DMS79 treated with DMSO at 0.1 percent for 48 hours (cell line): Measurements from ENCODE around the gene GBX1.

Source experiments
- DNase-seq: peaks from one replicate; lab custom pipeline; 2025; lab: John Stamatoyannopoulos, UW

GBX1 gene

DNA sequence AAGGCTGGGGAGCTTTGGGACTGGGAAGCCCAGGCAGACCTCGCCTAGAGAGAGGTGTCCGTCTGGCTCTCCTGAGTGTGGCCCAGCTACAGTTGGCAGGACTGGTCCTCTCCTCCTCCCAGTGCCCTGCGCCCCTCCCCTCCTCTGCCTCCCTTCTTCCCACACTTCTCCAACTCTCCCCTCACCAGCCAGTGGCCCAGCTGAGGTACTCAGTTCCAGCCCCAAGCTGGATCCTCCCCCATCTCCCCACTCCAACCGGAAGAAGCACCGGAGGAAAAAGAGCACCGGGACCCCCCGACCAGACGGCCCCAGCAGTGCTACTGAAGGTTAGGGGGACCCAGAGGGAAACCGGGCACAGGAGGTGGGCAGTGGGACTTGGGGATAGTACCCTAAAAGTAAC is 27.7 kb downstream of the GBX1 start:
- DNase-seq, result no peak

GRCh38 chr7:151139071-151139790 is 28.3 kb downstream of the GBX1 start:
- no peak for DNase-seq

DNA sequence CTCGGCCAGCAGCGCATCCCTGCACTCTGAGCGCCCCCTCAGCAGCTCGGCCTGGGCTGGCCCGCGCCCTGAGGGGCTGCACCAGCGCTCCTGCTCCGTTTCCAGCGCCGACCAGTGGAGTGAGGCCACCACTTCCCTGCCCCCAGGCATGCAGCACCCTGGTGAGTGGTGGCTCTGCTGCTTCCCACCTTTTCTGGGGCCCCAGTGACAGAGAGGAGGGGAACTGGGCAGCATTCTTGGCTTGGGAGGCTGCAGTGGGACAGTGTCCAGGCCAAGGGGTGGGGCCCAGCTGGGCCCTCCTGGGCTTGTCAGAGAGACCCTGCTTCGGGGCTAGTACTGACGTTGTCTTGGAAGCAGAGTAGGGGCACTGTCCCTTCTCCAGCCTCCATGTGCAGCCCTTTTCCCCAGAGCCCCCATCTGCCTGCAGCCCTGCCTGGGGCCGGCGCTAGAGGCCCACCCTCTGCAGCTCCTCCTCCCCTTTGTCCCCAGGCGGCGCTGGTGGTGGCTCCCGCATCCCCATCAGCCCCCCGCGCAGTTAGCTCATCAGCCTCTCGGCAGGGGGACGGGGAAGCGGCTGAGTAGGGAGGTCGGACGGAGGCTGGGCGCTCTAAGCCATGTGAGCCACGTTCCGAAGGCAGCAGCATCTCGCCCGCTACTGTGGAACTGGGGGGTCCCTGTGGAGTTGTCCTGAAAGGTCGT is 29.2 kb downstream of the GBX1 start:
- DNase-seq, result no peak

- no peak for DNase-seq
These were observed 29.7 kb downstream of the GBX1 start for GRCh38 chr7:151137791-151138152.

DNA sequence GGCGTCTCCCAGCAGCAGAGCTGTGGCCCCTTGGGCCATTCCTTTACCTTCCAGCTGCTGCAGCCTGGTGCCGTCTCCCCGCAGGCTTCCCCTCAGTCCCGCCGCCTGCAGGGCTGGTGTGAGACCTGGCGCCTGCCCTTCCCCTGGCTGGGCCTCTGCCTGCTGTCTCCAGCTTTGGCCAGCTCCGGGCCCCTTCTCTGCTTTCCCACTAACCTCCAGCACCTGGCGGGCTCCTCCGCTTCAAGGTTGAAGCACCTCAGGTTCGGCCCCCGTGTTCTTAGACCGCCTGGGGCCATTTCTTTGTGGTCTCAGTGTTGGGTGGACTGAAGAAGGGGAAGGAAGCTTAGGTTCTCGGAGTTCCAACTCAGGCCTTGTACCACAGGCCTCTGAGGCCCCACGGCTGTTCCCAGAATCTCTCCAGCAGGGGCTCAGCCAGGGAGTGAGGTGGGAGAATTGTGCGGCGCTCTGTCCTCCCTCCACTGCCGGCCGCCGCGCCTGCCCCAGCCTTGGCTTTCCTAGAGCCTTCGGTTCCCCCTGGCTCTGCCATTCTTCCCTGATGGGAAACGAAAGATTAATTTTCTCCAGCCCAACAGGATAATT is 30.3 kb downstream of the GBX1 start:
- DNase-seq, result no peak

DNA sequence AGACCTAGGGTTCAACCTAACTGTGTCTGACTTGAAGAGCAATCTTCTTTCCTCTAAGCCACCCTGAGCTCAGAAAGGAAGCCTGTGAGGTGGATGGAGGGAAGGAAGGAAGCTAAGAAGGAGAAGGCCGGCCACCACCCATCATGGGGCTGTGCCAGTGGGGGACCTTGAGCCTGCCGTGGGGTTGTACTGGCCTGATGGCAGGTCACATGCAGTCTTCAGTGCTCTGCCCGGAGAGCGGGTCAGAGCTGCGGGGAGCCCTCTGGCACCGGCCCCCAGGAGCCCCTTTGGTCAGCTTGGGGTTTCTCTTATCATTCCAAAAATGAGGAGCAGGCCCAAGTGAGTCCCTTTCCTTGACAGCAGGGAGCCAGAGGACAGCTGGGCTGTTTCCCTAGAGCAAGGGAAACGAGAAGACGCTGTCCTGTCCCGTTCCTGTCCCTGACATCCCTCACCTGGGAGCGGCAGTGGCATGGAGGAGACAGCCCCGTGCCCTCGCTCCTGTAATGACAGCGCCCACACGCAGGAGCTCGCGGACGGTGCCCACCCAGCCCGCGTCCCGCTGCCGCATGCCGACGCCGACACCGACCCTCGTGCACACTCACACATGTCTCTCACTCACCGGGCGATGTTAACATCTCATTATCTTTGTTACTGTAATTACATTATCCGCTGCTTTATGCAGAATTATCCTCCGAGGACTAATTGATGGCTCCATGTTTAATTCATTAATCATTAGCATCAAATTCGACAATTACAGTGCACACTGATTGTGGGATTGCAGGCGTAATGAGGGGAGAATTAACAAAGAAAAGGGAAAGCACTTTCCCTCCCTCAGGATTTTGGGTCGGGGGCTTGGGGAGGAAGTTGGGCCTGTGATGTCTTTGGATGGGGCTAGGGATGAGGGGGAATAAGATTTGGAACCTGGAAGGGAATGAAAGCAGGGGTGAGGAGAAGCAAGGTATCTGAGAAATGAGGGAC is 31.3 kb downstream of the GBX1 start:
- no peak for DNase-seq

DNA sequence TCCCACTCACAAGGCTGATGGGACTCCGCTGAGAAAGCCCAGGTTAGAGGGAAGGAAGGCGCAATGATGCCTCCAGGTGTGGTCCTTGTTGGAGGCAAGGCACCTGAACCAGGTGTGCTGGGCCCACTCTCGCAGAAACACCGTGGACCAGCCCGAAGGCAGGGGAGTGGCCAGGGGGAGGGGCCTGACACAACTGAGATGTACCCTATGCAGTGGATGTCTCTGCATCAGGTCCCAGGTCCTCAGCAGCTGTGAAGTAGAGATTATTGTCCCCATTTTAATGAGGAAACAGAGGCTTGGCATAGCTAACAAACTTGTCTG is 32.0 kb downstream of the GBX1 start:
- no peak for DNase-seq

DNA sequence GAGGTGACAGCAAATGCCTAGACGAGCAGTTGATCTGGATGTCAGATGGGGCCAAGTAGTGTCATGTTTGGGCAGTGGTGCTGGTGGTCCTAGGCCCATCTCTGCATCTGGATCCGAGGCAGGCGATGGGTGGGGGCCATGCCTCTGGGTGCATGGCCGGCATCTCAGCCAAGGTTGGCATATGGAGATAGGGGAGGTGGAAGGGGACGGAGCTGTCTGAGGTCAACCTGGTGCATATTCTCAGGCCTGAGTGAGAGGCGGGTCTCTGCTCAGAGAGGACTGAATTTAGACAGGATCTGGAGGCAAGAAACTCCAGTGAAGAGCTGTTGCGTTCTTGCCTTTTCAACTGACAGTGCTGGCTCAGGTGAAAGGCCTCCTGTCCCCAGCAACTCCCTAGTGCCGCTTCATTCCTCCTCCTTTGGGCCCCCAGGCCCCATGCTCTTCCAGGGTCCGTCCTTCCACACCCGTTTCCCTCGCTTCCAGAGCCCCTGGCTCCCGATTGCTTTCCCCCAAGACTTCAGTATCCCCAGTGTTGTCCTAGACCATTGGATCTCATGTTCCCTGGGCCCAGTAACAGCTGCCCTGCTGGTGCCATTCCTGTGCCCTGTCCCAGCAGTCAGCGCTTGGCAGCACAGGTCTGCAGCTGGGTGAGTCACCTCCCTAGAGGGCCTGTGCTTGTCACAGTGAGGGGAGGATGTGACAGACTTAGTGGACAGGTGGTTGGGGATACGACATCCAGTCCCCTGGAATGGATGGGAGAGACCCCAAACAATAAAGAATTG is 32.6 kb downstream of the GBX1 start:
- DNase-seq, result no peak

GRCh38 chr7:151133986-151134742 is 33.3 kb downstream of the GBX1 start:
- DNase-seq, result no peak

GRCh38 chr7:151133266-151133985 is 34.1 kb downstream of the GBX1 start:
- DNase-seq, result no peak

DNA sequence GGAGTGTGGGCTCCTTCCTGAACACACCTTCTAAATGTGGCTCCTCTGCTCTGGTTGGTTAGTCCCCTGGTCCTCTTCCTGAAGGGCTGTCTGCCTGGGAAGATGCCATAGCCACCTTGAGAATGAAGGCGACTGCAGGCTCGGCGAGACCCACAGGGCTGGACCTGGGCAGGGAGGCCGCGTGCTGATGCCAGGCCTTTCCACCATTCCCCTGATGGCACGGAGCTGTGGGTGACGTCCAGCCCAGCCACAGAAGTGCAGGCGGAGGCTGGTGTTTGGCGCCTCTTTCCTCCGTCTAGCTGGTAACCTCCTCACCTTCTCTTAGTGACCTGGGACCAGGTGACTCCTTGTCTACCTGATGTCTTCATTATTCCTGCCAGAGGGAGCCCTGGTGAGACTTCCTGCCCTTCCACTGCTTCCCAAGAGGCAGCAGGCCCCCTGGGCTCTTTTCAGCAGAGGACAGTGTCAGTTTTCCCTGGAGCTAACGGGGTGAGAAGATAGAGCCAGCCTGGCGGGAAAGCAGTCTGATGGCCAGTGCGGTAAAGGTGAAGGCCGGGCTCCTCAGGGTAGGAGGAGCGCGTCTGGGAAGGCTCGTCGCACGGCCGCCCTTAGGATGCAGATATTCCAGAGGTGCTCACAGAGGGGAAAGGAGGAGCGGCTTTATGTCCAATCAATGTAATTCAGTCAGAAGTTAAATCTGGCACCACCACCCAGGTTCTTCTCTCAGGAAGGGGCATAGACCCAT is 34.9 kb downstream of the GBX1 start:
- DNase-seq, result no peak

GRCh38 chr7:151131592-151132293 is 35.8 kb downstream of the GBX1 start:
- DNase-seq, result no peak

GRCh38 chr7:151131224-151131591 is 36.3 kb downstream of the GBX1 start:
- no peak for DNase-seq

DNA sequence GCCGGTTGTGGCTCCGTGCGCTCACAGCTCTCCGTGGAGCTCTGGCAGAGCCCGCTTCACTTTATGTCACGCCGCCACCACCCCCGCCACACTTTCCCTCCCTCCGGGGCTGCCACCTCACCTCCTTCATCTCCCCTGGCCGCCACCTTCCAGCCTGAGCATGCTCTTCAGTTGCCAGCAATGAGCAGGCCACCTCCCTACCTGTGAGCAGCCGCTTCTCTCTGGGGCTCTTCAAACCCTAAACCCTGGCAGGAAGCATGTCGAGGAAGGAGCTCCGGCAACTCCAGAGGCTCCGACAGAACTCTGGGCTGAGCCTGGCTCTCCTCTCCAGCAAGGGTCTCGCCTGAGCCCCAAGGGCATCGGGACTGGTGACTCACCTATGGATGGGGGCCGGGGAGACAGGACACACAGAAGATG is 36.7 kb downstream of the GBX1 start:
- DNase-seq, result no peak

DNA sequence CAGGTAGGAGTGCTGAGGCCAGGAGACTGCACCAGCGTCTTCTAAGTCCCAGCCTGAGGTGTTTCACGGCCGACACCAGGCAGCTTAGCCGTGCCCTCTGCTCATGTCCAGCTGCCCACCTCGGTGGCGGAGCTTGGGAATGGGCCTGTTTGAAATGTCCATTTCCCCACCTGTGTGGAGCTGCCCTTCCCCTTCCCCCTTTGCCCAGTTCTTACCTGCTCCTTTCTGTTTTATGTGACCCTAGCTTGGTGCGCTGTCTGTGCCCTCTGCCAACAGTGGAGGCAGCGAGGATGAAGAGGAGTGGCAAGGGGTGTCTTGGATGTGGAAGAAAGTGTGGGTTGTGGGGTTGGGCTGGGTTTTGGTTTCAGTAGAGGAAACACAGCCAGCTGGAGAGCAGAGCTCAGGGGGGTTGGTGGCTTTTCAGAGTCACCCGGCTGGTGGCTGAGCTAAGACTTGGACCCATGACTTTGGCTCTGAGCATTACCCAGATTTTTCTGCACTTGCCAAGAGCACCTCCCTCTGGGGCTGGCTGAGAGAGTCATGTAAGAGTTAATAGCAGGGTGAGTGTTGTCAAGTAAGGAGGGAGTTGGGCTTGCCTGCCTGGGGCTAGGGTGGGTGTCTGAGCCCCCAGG is 37.4 kb downstream of the GBX1 start:
- DNase-seq, result no peak

DNA sequence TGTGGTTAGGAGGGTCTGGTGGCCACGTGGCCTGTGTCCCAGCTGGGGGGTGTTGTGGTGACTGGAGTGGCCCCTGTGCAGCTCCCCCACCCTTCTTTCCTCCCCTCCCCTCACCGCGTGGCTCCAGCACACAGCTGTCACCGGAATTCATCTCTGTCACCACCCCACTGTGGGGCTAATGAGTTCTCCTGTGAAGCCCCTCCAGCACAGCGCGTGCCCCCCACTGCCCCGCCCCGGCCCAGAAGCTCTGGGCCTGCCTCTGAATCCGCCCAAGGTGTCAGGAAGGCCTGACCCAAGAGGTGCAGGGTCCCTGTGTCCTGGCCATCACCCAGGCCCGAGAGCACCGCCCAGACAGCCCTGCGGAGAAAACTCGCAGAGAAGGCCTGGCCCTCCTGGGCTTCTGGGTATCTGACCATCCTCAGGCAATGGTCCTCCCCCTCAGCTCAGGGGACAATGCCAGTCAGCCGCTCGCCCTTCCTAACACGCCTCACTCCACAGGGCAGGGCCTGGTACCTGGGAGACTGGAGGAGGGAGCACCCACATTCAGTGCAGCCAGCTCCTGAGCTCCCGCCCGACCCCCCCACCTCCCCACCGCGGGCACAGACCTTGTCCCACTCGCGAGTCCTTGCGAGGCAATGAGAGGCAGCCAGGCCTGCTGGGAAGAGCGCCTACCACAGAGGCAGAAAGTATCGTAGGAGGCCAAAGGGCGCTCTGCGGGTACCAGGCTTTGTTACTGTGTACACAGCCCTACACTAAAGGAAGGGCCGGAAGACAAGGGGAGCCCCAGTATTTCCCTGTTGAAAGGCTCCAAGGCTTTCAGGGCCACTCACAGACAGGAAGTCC is 38.2 kb downstream of the GBX1 start:
- DNase-seq, result no peak

GRCh38 chr7:151128716-151129115 is 38.8 kb downstream of the GBX1 start:
- no peak for DNase-seq
